Measurements from ENCODE around the gene XPR1. TPM values are rescaled to one million over a fixed set of nuclear protein-coding genes. Genes with fewer than 3 reads are reported as not detected.
"Not testable (repeated sequence)": the region's sequence is repeated elsewhere in the genome, so short reads cannot be mapped to it uniquely, and the experiment has no call there.

Gene XPR1
- total RNA-seq, 2 donors from 2014 or later = 18.6 to 18.9 TPM

GRCh38 chr1:180674603-180675530 lies 43.0 kb downstream of the XPR1 start:
- Mint-ChIP-seq H3K27me3 (no peaks in the 10 kb centered on the region), H3K36me3 (ENCODE audit: low read depth) (peaks cover 2% of the 10 kb centered on the region), H3K4me3 (no peak overlapping the region), H3K4me1 (peaks cover 2% of the 10 kb centered on the region), H3K27ac (no peak overlapping the region)
- peaks cover 3% of the 10 kb centered on the region for H3K9me3 ChIP-seq (ENCODE audit: control insufficient read depth, low read length, poor library complexity, severe bottlenecking)
- DNase-seq (no peak), ATAC-seq (no peak)

- peaks cover 2% of the 10 kb centered on the region for H3K4me1 Mint-ChIP-seq
- H3K27ac Mint-ChIP-seq = no peak overlapping the region
- no peak overlapping the region for H3K4me3 Mint-ChIP-seq
- DNase-seq (no peak), ATAC-seq (no peak)
- H3K36me3 Mint-ChIP-seq (ENCODE audit: low read depth) = peaks cover 2% of the 10 kb centered on the region
- peaks cover 3% of the 10 kb centered on the region for H3K9me3 ChIP-seq (ENCODE audit: control insufficient read depth, low read length, poor library complexity, severe bottlenecking)
- no peaks in the 10 kb centered on the region for H3K27me3 Mint-ChIP-seq
Observed at GRCh38 chr1:180675586-180675985, 43.8 kb downstream of the XPR1 start.

GRCh38 chr1:180680558-180681144 lies 48.8 kb downstream of the XPR1 start:
- H3K36me3 Mint-ChIP-seq (ENCODE audit: low read depth) = peaks cover 3% of the 10 kb centered on the region
- H3K4me3 Mint-ChIP-seq = no peak overlapping the region
- no peaks in the 10 kb centered on the region for H3K27me3 Mint-ChIP-seq
- H3K27ac Mint-ChIP-seq = no peak overlapping the region
- H3K9me3 ChIP-seq (ENCODE audit: control insufficient read depth, low read length, poor library complexity, severe bottlenecking) = no peaks in the 10 kb centered on the region
- no peak for ATAC-seq
- peaks cover 2% of the 10 kb centered on the region for H3K4me1 Mint-ChIP-seq
- no peak for DNase-seq

GRCh38 chr1:180683117-180683516 lies 51.3 kb downstream of the XPR1 start:
- H3K9me3 ChIP-seq (ENCODE audit: control insufficient read depth, low read length, poor library complexity, severe bottlenecking); DNase-seq; ATAC-seq; H3K27me3 Mint-ChIP-seq; H3K4me1 Mint-ChIP-seq; H3K36me3 Mint-ChIP-seq (ENCODE audit: low read depth); H3K27ac Mint-ChIP-seq; H3K4me3 Mint-ChIP-seq: not testable (repeated sequence)

GRCh38 chr1:180691322-180691913 lies 59.6 kb downstream of the XPR1 start:
- Mint-ChIP-seq H3K4me3 (no peak overlapping the region), H3K27me3 (no peaks in the 10 kb centered on the region), H3K27ac (no peak overlapping the region), H3K4me1 (no peaks in the 10 kb centered on the region), H3K36me3 (ENCODE audit: low read depth) (no peaks in the 10 kb centered on the region)
- ATAC-seq = no peak
- no peaks in the 10 kb centered on the region for H3K9me3 ChIP-seq (ENCODE audit: control insufficient read depth, low read length, poor library complexity, severe bottlenecking)
- no peak for DNase-seq

- DNase-seq = no peak
- no peak for ATAC-seq
- no peaks in the 10 kb centered on the region for H3K4me1 Mint-ChIP-seq
- H3K4me3 Mint-ChIP-seq = no peak overlapping the region
- peaks cover 10% of the 10 kb centered on the region for H3K9me3 ChIP-seq (ENCODE audit: control insufficient read depth, low read length, poor library complexity, severe bottlenecking)
- no peaks in the 10 kb centered on the region for H3K27me3 Mint-ChIP-seq
- H3K36me3 Mint-ChIP-seq (ENCODE audit: low read depth) = peaks cover 4% of the 10 kb centered on the region
- no peak overlapping the region for H3K27ac Mint-ChIP-seq
Observed at GRCh38 chr1:180693564-180694244, 61.9 kb downstream of the XPR1 start.

- Mint-ChIP-seq H3K36me3 (ENCODE audit: low read depth) (peaks cover 4% of the 10 kb centered on the region), H3K27ac (no peak overlapping the region), H3K4me3 (no peak overlapping the region), H3K27me3 (no peaks in the 10 kb centered on the region), H3K4me1 (no peaks in the 10 kb centered on the region)
- no peak for ATAC-seq
- H3K9me3 ChIP-seq (ENCODE audit: control insufficient read depth, low read length, poor library complexity, severe bottlenecking) = peaks cover 12% of the 10 kb centered on the region
- DNase-seq = no peak
Observed at GRCh38 chr1:180695282-180695681, 63.5 kb downstream of the XPR1 start.

GRCh38 chr1:180696361-180696760 lies 64.5 kb downstream of the XPR1 start:
- Mint-ChIP-seq H3K36me3 (ENCODE audit: low read depth) (peaks cover 4% of the 10 kb centered on the region), H3K4me3 (no peak overlapping the region)

GRCh38 chr1:180698580-180698979 lies 66.8 kb downstream of the XPR1 start:
- Mint-ChIP-seq H3K4me1 (no peaks in the 10 kb centered on the region), H3K27ac (no peak overlapping the region), H3K27me3 (no peaks in the 10 kb centered on the region), H3K36me3 (ENCODE audit: low read depth) (peaks cover 4% of the 10 kb centered on the region), H3K4me3 (no peak overlapping the region)
- peaks cover 12% of the 10 kb centered on the region for H3K9me3 ChIP-seq (ENCODE audit: control insufficient read depth, low read length, poor library complexity, severe bottlenecking)
- DNase-seq (no peak), ATAC-seq (no peak)

More at GRCh38 chr1:180696361-180696760, 64.5 kb downstream of the XPR1 start:
- peaks cover 12% of the 10 kb centered on the region for H3K9me3 ChIP-seq (ENCODE audit: control insufficient read depth, low read length, poor library complexity, severe bottlenecking)
- H3K4me1 Mint-ChIP-seq = no peaks in the 10 kb centered on the region
- no peaks in the 10 kb centered on the region for H3K27me3 Mint-ChIP-seq
- H3K27ac Mint-ChIP-seq = no peak overlapping the region
- ATAC-seq (no peak), DNase-seq (no peak)

GRCh38 chr1:180702376-180702775 lies 70.6 kb downstream of the XPR1 start:
- not testable (repeated sequence) for DNase-seq; H3K4me1 Mint-ChIP-seq; H3K27ac Mint-ChIP-seq; ATAC-seq; H3K27me3 Mint-ChIP-seq; H3K4me3 Mint-ChIP-seq; H3K36me3 Mint-ChIP-seq (ENCODE audit: low read depth)
- peaks cover 12% of the 10 kb centered on the region for H3K9me3 ChIP-seq (ENCODE audit: control insufficient read depth, low read length, poor library complexity, severe bottlenecking)

- not testable (repeated sequence) for H3K27ac Mint-ChIP-seq; H3K36me3 Mint-ChIP-seq (ENCODE audit: low read depth); DNase-seq; H3K4me1 Mint-ChIP-seq; H3K27me3 Mint-ChIP-seq; H3K9me3 ChIP-seq (ENCODE audit: control insufficient read depth, low read length, poor library complexity, severe bottlenecking); H3K4me3 Mint-ChIP-seq; ATAC-seq
Observed at GRCh38 chr1:180710746-180711145, 78.9 kb downstream of the XPR1 start.

- DNase-seq; H3K27me3 Mint-ChIP-seq; ATAC-seq; H3K9me3 ChIP-seq (ENCODE audit: control insufficient read depth, low read length, poor library complexity, severe bottlenecking); H3K27ac Mint-ChIP-seq; H3K4me3 Mint-ChIP-seq; H3K4me1 Mint-ChIP-seq; H3K36me3 Mint-ChIP-seq (ENCODE audit: low read depth): not testable (repeated sequence)
Observed at GRCh38 chr1:180711260-180711659, 79.4 kb downstream of the XPR1 start.

- Mint-ChIP-seq H3K4me1 (peaks cover 2% of the 10 kb centered on the region), H3K27me3 (no peaks in the 10 kb centered on the region), H3K36me3 (ENCODE audit: low read depth) (no peaks in the 10 kb centered on the region), H3K4me3 (no peak overlapping the region), H3K27ac (no peak overlapping the region)
- H3K9me3 ChIP-seq (ENCODE audit: control insufficient read depth, low read length, poor library complexity, severe bottlenecking) = no peaks in the 10 kb centered on the region
- ATAC-seq = no peak
- DNase-seq = no peak
Observed at GRCh38 chr1:180720753-180721152, 88.9 kb downstream of the XPR1 start.

Measured in T-helper 17 cell (primary cell).